GM19035 (cell line): ENCODE measurements around the gene VPS8.

ENCODE experiments used
- ATAC-seq: cut with Tn5 transposase; IDR thresholded peaks from one replicate; pipeline ENCODE4 v1.9.1; 2021; ENCODE audit not compliant: unreplicated experiment

Gene VPS8

GRCh38 chr3:185046164-185046515 is 234.2 kb downstream of the VPS8 start:
- no peak for ATAC-seq

GRCh38 chr3:185046603-185047002 is 234.6 kb downstream of the VPS8 start:
- ATAC-seq, result no peak

- ATAC-seq, result no peak
These were observed 237.7 kb downstream of the VPS8 start for GRCh38 chr3:185049710-185050109.

- no peak for ATAC-seq
These were observed 239.8 kb downstream of the VPS8 start for GRCh38 chr3:185051801-185052200.

- ATAC-seq, result no peak
These were observed 240.7 kb downstream of the VPS8 start for GRCh38 chr3:185052631-185053030.

GRCh38 chr3:185056908-185057307 is 244.9 kb downstream of the VPS8 start:
- ATAC-seq, result no peak

GRCh38 chr3:185057829-185058228 is 245.9 kb downstream of the VPS8 start:
- no peak for ATAC-seq

GRCh38 chr3:185058796-185059195 is 246.8 kb downstream of the VPS8 start:
- ATAC-seq, result no peak

- ATAC-seq, result no peak
These were observed 247.8 kb downstream of the VPS8 start for GRCh38 chr3:185059766-185060165.

- ATAC-seq, result no peak
These were observed 248.7 kb downstream of the VPS8 start for GRCh38 chr3:185060655-185061054.

- no peak for ATAC-seq
These were observed 250.2 kb downstream of the VPS8 start for GRCh38 chr3:185062191-185062590.

GRCh38 chr3:185063431-185063830 is 251.5 kb downstream of the VPS8 start:
- no peak for ATAC-seq

- ATAC-seq, result no peak
These were observed 253.1 kb downstream of the VPS8 start for GRCh38 chr3:185065059-185065458.

- no peak for ATAC-seq
These were observed 254.3 kb downstream of the VPS8 start for GRCh38 chr3:185066251-185066650.

- no peak for ATAC-seq
These were observed 255.2 kb downstream of the VPS8 start for GRCh38 chr3:185067173-185067572.

GRCh38 chr3:185069037-185070030 is 257.4 kb downstream of the VPS8 start:
- ATAC-seq, result no peak

- ATAC-seq, result no peak
These were observed 258.7 kb downstream of the VPS8 start for GRCh38 chr3:185070491-185071286.

- ATAC-seq, result no peak
These were observed 259.4 kb downstream of the VPS8 start for GRCh38 chr3:185071287-185071800.

- no peak for ATAC-seq
These were observed 263.6 kb downstream of the VPS8 start for GRCh38 chr3:185075547-185075946.

- no peak for ATAC-seq
These were observed 264.3 kb downstream of the VPS8 start for GRCh38 chr3:185076219-185076618.

- no peak for ATAC-seq
These were observed 267.7 kb downstream of the VPS8 start for GRCh38 chr3:185079625-185080024.

- ATAC-seq, result no peak
These were observed 269.6 kb downstream of the VPS8 start for GRCh38 chr3:185081521-185081920.
